ENCODE measurements around the gene HSPD1. TPM values are rescaled to one million over a fixed set of nuclear protein-coding genes. Genes with fewer than 3 reads are reported as not detected.

HSPD1 gene
- total RNA-seq, 1 donor from 2014 or later, result 152 TPM

DNA sequence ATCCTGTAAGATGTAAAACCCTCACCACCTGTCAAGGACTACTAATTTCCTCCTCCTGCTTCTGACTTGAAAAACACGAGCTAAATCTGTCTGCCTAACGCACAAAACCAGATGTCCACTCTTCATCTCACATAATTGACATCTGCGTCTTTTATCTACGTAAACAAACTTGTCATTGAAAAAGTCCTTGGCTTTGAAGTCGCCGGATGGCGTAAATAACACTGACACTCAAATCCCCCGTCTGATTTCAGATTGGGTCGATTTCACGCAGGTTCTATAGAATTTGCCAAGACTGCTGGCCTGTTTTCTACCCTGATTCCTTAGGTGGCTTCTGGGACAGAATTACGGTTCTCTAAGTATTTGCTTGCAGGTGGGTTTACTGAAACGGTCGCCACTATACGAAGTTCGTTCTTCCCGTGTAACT, 15.7 kb upstream of the HSPD1 start:
- Mint-ChIP-seq H3K4me1 (ENCODE audit: low read depth) (peaks cover 41% of the 10 kb centered on the region), H3K9me3 (ENCODE audit: low read depth) (no peaks in the 10 kb centered on the region), H3K27ac (ENCODE audit: unreplicated experiment) (peak overlapping the region; percentile 96), H3K27me3 (ENCODE audit: low read depth) (no peaks in the 10 kb centered on the region), H3K36me3 (ENCODE audit: low read depth) (no peaks in the 10 kb centered on the region), H3K4me3 (ENCODE audit: unreplicated experiment) (peak overlapping the region; percentile 89)
- TF ChIP-seq, protein P1, sequence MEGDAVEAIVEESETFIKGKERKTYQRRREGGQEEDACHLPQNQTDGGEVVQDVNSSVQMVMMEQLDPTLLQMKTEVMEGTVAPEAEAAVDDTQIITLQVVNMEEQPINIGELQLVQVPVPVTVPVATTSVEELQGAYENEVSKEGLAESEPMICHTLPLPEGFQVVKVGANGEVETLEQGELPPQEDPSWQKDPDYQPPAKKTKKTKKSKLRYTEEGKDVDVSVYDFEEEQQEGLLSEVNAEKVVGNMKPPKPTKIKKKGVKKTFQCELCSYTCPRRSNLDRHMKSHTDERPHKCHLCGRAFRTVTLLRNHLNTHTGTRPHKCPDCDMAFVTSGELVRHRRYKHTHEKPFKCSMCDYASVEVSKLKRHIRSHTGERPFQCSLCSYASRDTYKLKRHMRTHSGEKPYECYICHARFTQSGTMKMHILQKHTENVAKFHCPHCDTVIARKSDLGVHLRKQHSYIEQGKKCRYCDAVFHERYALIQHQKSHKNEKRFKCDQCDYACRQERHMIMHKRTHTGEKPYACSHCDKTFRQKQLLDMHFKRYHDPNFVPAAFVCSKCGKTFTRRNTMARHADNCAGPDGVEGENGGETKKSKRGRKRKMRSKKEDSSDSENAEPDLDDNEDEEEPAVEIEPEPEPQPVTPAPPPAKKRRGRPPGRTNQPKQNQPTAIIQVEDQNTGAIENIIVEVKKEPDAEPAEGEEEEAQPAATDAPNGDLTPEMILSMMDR (IDR thresholded peaks at IDR 0.05), result no peak
- no peak for DNase-seq (ENCODE audit: low spot score)

DNA sequence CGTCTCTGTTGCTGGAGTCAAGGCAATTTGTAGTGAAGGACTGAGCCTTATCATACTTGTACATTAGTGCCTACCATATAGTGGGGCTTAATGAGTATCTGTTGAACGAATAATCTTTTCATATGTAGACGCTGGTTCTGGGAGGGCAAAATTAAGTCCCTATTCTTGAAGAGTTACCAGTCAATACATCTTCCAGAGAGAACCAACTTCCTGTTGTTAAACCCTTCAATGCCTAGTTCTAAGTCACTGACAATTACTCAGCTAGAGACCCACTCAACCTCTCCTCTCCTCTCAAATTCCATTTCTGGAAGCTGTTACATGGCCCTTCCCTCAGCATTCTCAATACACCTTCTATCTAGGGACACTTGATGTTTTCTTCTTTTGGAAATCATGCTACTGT, 15.1 kb upstream of the HSPD1 start:
- no peaks in the 10 kb centered on the region for H3K27me3 Mint-ChIP-seq (ENCODE audit: low read depth)
- peak overlapping the region; percentile 89 for H3K4me3 Mint-ChIP-seq (ENCODE audit: unreplicated experiment)
- TF ChIP-seq, protein P1 (IDR thresholded peaks at IDR 0.05), result no peak
- H3K36me3 Mint-ChIP-seq (ENCODE audit: low read depth), result no peaks in the 10 kb centered on the region
- DNase-seq (ENCODE audit: low spot score), result no peak
- peaks cover 40% of the 10 kb centered on the region for H3K4me1 Mint-ChIP-seq (ENCODE audit: low read depth)
- H3K9me3 Mint-ChIP-seq (ENCODE audit: low read depth), result no peaks in the 10 kb centered on the region
- H3K27ac Mint-ChIP-seq (ENCODE audit: unreplicated experiment), result peak overlapping the region; percentile 96

DNA sequence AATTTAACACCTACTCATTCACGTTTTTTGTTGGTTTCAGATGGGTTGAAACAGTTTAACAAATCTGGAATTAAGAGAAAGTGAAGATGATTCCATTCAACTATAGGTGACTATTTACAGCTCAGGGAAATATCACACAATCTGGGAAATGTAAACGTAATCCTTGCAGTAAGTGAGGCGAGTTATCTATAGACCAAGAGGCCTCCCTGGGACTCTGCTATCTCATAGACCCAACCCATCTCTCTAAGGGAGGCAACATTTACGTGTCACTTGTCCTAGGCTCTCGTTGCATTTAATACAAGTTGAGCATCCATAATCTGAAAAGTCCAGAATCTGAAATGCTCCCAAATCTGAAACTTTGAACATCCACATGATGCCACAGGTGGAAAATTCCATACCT, 14.3 kb upstream of the HSPD1 start:
- Mint-ChIP-seq H3K27me3 (ENCODE audit: low read depth) (no peaks in the 10 kb centered on the region), H3K4me3 (ENCODE audit: unreplicated experiment) (no peak overlapping the region), H3K9me3 (ENCODE audit: low read depth) (no peaks in the 10 kb centered on the region), H3K4me1 (ENCODE audit: low read depth) (peaks cover 32% of the 10 kb centered on the region), H3K27ac (ENCODE audit: unreplicated experiment) (no peak overlapping the region), H3K36me3 (ENCODE audit: low read depth) (no peaks in the 10 kb centered on the region)
- TF ChIP-seq, protein P1 (IDR thresholded peaks at IDR 0.05), result no peak
- DNase-seq (ENCODE audit: low spot score), result no peak

DNA sequence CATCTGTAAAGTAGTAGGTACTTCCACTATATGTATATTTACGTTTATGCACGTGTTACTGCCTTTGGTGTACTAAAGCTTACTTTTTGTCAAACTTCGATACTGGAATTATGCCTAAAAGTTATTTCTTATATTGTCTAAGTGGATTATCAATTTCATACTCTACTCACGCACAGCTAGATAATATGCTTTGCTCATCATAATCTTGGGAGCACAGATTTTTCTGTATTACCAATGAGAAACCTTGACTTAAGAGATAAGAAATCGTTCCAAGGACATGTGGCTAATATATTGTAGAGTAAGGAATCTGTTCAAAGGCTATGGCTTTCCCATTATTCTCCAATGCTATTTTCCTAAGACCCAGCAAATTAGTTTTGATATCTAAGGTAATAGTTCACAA, 7.0 kb upstream of the HSPD1 start:
- no peak overlapping the region for H3K27ac Mint-ChIP-seq (ENCODE audit: unreplicated experiment)
- no peak overlapping the region for H3K4me3 Mint-ChIP-seq (ENCODE audit: unreplicated experiment)
- TF ChIP-seq, protein P1 (IDR thresholded peaks at IDR 0.05), result no peak
- no peaks in the 10 kb centered on the region for H3K27me3 Mint-ChIP-seq (ENCODE audit: low read depth)
- H3K4me1 Mint-ChIP-seq (ENCODE audit: low read depth), result peaks cover 13% of the 10 kb centered on the region
- H3K9me3 Mint-ChIP-seq (ENCODE audit: low read depth), result no peaks in the 10 kb centered on the region
- DNase-seq (ENCODE audit: low spot score), result no peak
- peaks cover 8% of the 10 kb centered on the region for H3K36me3 Mint-ChIP-seq (ENCODE audit: low read depth)

DNA sequence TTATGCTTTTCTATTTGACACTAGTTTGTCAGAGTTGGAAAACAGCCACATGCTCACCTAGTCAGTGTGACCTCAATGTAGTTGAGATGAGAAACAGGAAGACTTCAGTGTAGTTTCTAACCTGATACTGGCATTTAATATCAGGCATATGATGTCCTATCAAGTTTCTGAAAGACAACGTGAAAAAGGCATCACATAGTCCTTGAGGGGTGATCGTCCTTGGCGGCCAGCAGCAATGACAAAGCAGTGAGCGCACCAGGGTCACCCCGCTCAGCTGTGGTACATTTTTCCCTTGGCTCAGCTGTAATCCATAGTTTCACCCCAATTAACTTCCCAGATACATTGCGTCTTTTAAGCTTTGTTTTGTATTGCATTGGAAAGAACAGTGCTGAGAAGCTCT, 4.9 kb upstream of the HSPD1 start:
- no peak overlapping the region for H3K27ac Mint-ChIP-seq (ENCODE audit: unreplicated experiment)
- peaks cover 8% of the 10 kb centered on the region for H3K36me3 Mint-ChIP-seq (ENCODE audit: low read depth)
- peaks cover 21% of the 10 kb centered on the region for H3K4me1 Mint-ChIP-seq (ENCODE audit: low read depth)
- H3K27me3 Mint-ChIP-seq (ENCODE audit: low read depth), result no peaks in the 10 kb centered on the region
- H3K4me3 Mint-ChIP-seq (ENCODE audit: unreplicated experiment), result no peak overlapping the region
- TF ChIP-seq, protein P1 (IDR thresholded peaks at IDR 0.05), result no peak
- H3K9me3 Mint-ChIP-seq (ENCODE audit: low read depth), result no peaks in the 10 kb centered on the region
- DNase-seq (ENCODE audit: low spot score), result no peak

Measured in chondrocyte (in vitro differentiated cells).